ENCODE results near the gene FOSL2. TPM values are rescaled to one million over a fixed set of nuclear protein-coding genes. Genes with fewer than 3 reads are reported as not detected.

FOSL2 gene
- total RNA-seq, 1 donor from 2014 or later = 156 TPM

- Mint-ChIP-seq H3K27ac (ENCODE audit: unreplicated experiment) (no peak overlapping the region), H3K27me3 (ENCODE audit: low read depth) (no peaks in the 10 kb centered on the region), H3K9me3 (ENCODE audit: low read depth) (peaks cover 14% of the 10 kb centered on the region), H3K4me1 (ENCODE audit: low read depth) (peaks cover 8% of the 10 kb centered on the region), H3K36me3 (ENCODE audit: low read depth) (peaks cover 5% of the 10 kb centered on the region), H3K4me3 (ENCODE audit: unreplicated experiment) (no peak overlapping the region)
- no peak for DNase-seq (ENCODE audit: low spot score)
- no peak for TF ChIP-seq CTCF (IDR thresholded peaks at IDR 0.05)
These were observed 41.9 kb downstream of the FOSL2 start for GRCh38 chr2:28434600-28434989.

- no peaks in the 10 kb centered on the region for H3K27me3 Mint-ChIP-seq (ENCODE audit: low read depth)
- H3K4me1 Mint-ChIP-seq (ENCODE audit: low read depth) = peaks cover 8% of the 10 kb centered on the region
- no peak for TF ChIP-seq CTCF (IDR thresholded peaks at IDR 0.05)
- peaks cover 14% of the 10 kb centered on the region for H3K9me3 Mint-ChIP-seq (ENCODE audit: low read depth)
- no peak overlapping the region for H3K4me3 Mint-ChIP-seq (ENCODE audit: unreplicated experiment)
- no peak for DNase-seq (ENCODE audit: low spot score)
- H3K36me3 Mint-ChIP-seq (ENCODE audit: low read depth) = peaks cover 5% of the 10 kb centered on the region
- no peak overlapping the region for H3K27ac Mint-ChIP-seq (ENCODE audit: unreplicated experiment)
These were observed 42.6 kb downstream of the FOSL2 start for GRCh38 chr2:28435241-28435640.

GRCh38 chr2:28435814-28436351 lies 43.2 kb downstream of the FOSL2 start:
- peaks cover 8% of the 10 kb centered on the region for H3K4me1 Mint-ChIP-seq (ENCODE audit: low read depth)
- DNase-seq (ENCODE audit: low spot score) = no peak
- H3K36me3 Mint-ChIP-seq (ENCODE audit: low read depth) = peaks cover 5% of the 10 kb centered on the region
- H3K27me3 Mint-ChIP-seq (ENCODE audit: low read depth) = no peaks in the 10 kb centered on the region
- no peak overlapping the region for H3K27ac Mint-ChIP-seq (ENCODE audit: unreplicated experiment)
- peaks cover 14% of the 10 kb centered on the region for H3K9me3 Mint-ChIP-seq (ENCODE audit: low read depth)
- H3K4me3 Mint-ChIP-seq (ENCODE audit: unreplicated experiment) = no peak overlapping the region
- TF ChIP-seq CTCF (IDR thresholded peaks at IDR 0.05) = no peak

- no peak for DNase-seq (ENCODE audit: low spot score)
- H3K27ac Mint-ChIP-seq (ENCODE audit: unreplicated experiment) = no peak overlapping the region
- no peak overlapping the region for H3K4me3 Mint-ChIP-seq (ENCODE audit: unreplicated experiment)
These were observed 43.9 kb downstream of the FOSL2 start for GRCh38 chr2:28436525-28437051.

GRCh38 chr2:28437149-28437835 lies 44.6 kb downstream of the FOSL2 start:
- H3K4me3 Mint-ChIP-seq (ENCODE audit: unreplicated experiment) = no peak overlapping the region
- no peak overlapping the region for H3K27ac Mint-ChIP-seq (ENCODE audit: unreplicated experiment)
- H3K9me3 Mint-ChIP-seq (ENCODE audit: low read depth) = peaks cover 14% of the 10 kb centered on the region
- H3K36me3 Mint-ChIP-seq (ENCODE audit: low read depth) = peaks cover 5% of the 10 kb centered on the region
- peaks cover 8% of the 10 kb centered on the region for H3K4me1 Mint-ChIP-seq (ENCODE audit: low read depth)
- no peaks in the 10 kb centered on the region for H3K27me3 Mint-ChIP-seq (ENCODE audit: low read depth)
- DNase-seq (ENCODE audit: low spot score) = no peak
- TF ChIP-seq CTCF (IDR thresholded peaks at IDR 0.05) = no peak

More at GRCh38 chr2:28436525-28437051, 43.9 kb downstream of the FOSL2 start:
- Mint-ChIP-seq H3K27me3 (ENCODE audit: low read depth) (no peaks in the 10 kb centered on the region), H3K4me1 (ENCODE audit: low read depth) (peaks cover 8% of the 10 kb centered on the region), H3K36me3 (ENCODE audit: low read depth) (peaks cover 5% of the 10 kb centered on the region), H3K9me3 (ENCODE audit: low read depth) (peaks cover 14% of the 10 kb centered on the region)
- no peak for TF ChIP-seq CTCF (IDR thresholded peaks at IDR 0.05)
